IMR-90 (cell line): ENCODE measurements around the gene KLHL8. TPM values are rescaled to one million over a fixed set of nuclear protein-coding genes. Genes with fewer than 3 reads are reported as not detected.

ENCODE experiments used
- ATAC-seq: fragments of 200-7000 bp; cut with Tn5 transposase; 2 replicates; pipeline ENCODE4 v1.9.1; 2020; ENCODE audit warnings: low read depth, mild to moderate bottlenecking, moderate library complexity
- BruUV-seq: library from RNA; stranded (reverse); fragments of 400-500 nt; replicated peaks from 2 replicates; lab custom pipeline; 2021; lab: Mats Ljungman, UMichigan
- CTCF ChIA-PET: fragments of 300-600 bp; formaldehyde crosslinking; extraction: SDS; loops from one replicate; lab custom pipeline; 2021; ENCODE audit warnings: antibody characterized with exemption; lab: Yijun Ruan, JAX
- POLR2A ChIA-PET: fragments of 300-600 bp; sonication (Branson Sonifier 250); formaldehyde crosslinking; loops from one replicate; lab custom pipeline; 2022; ENCODE audit warnings: antibody characterized with exemption; ENCODE audit not compliant: unreplicated experiment; lab: Charles Lee
- DNase-seq: peaks from one replicate; pipeline ENCODE4 v3.0.0; 2013
- H2AFZ ChIP-seq: replicated peaks from 2 replicates; pipeline ENCODE3; 2013; ENCODE audit warnings: low read length, mild to moderate bottlenecking; ENCODE audit not compliant: poor library complexity
- H2AK5ac ChIP-seq: 2 replicates; pipeline ENCODE4 v1.6.1; 2013; ENCODE audit warnings: low read depth, low read length, inconsistent platforms
- H2AK9ac ChIP-seq: replicated peaks from 2 replicates; pipeline ENCODE3; 2013; ENCODE audit warnings: mild to moderate bottlenecking, low read depth, low read length, moderate library complexity; ENCODE audit not compliant: poor library complexity
- H2BK120ac ChIP-seq: 2 replicates; pipeline ENCODE4 v1.6.1; 2013; ENCODE audit warnings: low read depth, low read length, inconsistent platforms
- H2BK15ac ChIP-seq: 3 replicates; pipeline ENCODE4 v1.6.1; 2013; ENCODE audit warnings: low read depth, low read length, inconsistent platforms
- H2BK20ac ChIP-seq: 2 replicates; pipeline ENCODE4 v1.6.1; 2013; ENCODE audit warnings: low read depth, mild to moderate bottlenecking, inconsistent platforms, low read length, moderate library complexity
- H2BK5ac ChIP-seq: 2 replicates; pipeline ENCODE4 v1.6.1; 2013; ENCODE audit warnings: mild to moderate bottlenecking, low read depth, low read length, inconsistent platforms; ENCODE audit not compliant: poor library complexity, severe bottlenecking
- H3K14ac ChIP-seq: replicated peaks from 2 replicates; pipeline ENCODE4 v1.6.1; 2013; ENCODE audit warnings: low read depth, low read length, inconsistent platforms
- H3K18ac ChIP-seq: 2 replicates; pipeline ENCODE4 v1.6.1; 2013; ENCODE audit warnings: low read depth, low read length, control low read depth
- H3K23ac ChIP-seq: 2 replicates; pipeline ENCODE4 v1.6.1; 2013; ENCODE audit warnings: low read depth, low read length, inconsistent platforms
- H3K27ac ChIP-seq: 2 replicates; pipeline ENCODE4 v1.5.1; 2013; ENCODE audit warnings: mild to moderate bottlenecking, control low read depth, low read length; ENCODE audit not compliant: insufficient read depth
- H3K27me3 ChIP-seq: 2 replicates; pipeline ENCODE4 v1.6.1; 2013; ENCODE audit warnings: low read length; ENCODE audit not compliant: control insufficient read depth, insufficient read depth
- H3K36me3 ChIP-seq: 2 replicates; pipeline ENCODE4 v1.6.1; 2013; ENCODE audit warnings: low read length, mixed read lengths; ENCODE audit not compliant: control insufficient read depth, insufficient read depth
- H3K4ac ChIP-seq: 2 replicates; pipeline ENCODE4 v1.6.1; 2013; ENCODE audit warnings: low read depth, low read length, inconsistent platforms
- H3K4me1 ChIP-seq: 2 replicates; pipeline ENCODE4 v1.6.1; 2013; ENCODE audit warnings: low read length, mixed read lengths; ENCODE audit not compliant: control insufficient read depth, insufficient read depth
- H3K4me2 ChIP-seq: 2 replicates; pipeline ENCODE4 v1.6.1; 2013; ENCODE audit warnings: low read depth, mild to moderate bottlenecking, control low read depth, low read length, moderate library complexity
- H3K4me3 ChIP-seq: 2 replicates; pipeline ENCODE4 v1.5.1; 2013; ENCODE audit warnings: low read depth, mild to moderate bottlenecking, control low read depth, low read length, moderate library complexity; ENCODE audit not compliant: insufficient read depth
- H3K56ac ChIP-seq: 2 replicates; pipeline ENCODE4 v1.6.1; 2013; ENCODE audit warnings: low read length, inconsistent platforms; ENCODE audit not compliant: insufficient read depth; ENCODE audit errors: extremely low read depth
- H3K79me1 ChIP-seq, 2 experiments: 2 replicates each; pipeline ENCODE4 v1.6.1; 2013; ENCODE audit warnings: low read length in 2 of 2, inconsistent platforms in 1 of 2, low read depth in 1 of 2
- H3K9ac ChIP-seq: 2 replicates; pipeline ENCODE4 v1.6.1; 2013; ENCODE audit warnings: low read depth, low read length, control low read depth
- H3K9me1 ChIP-seq: 2 replicates; pipeline ENCODE4 v1.6.1; 2013; ENCODE audit warnings: low read length, inconsistent platforms; ENCODE audit not compliant: insufficient read depth
- H3K9me3 ChIP-seq: 2 replicates; pipeline ENCODE4 v1.6.1; 2013; ENCODE audit warnings: low read length; ENCODE audit not compliant: control insufficient read depth, insufficient read depth
- H4K20me1 ChIP-seq: 2 replicates; pipeline ENCODE4 v1.6.1; 2013; ENCODE audit warnings: low read length, inconsistent platforms; ENCODE audit not compliant: insufficient read depth
- H4K5ac ChIP-seq: 2 replicates; pipeline ENCODE4 v1.6.1; 2013; ENCODE audit warnings: mild to moderate bottlenecking, low read depth, low read length, control low read depth
- H4K8ac ChIP-seq, 2 experiments: 2 replicates each; pipeline ENCODE4 v1.6.1; 2013; ENCODE audit warnings: low read depth in 2 of 2, low read length in 2 of 2, control low read depth in 1 of 2, inconsistent platforms in 1 of 2
- H4K91ac ChIP-seq: 2 replicates; pipeline ENCODE4 v1.6.1; 2013; ENCODE audit warnings: low read depth, low read length, inconsistent platforms; ENCODE audit not compliant: insufficient read depth
- CEBPB ChIP-seq: IDR thresholded peaks from 2 replicates; pipeline ENCODE4 v1.6.1; 2012; ENCODE audit warnings: low read depth, low read length, improper control_type of control experiment
- FOS ChIP-seq: fragments of 150-350 bp; IDR thresholded peaks from 2 replicates; pipeline ENCODE4 v1.6.1; 2016; ENCODE audit warnings: low read depth, low read length
- MAFK ChIP-seq: IDR thresholded peaks from 2 replicates; pipeline ENCODE4 v1.6.1; 2012; ENCODE audit warnings: low read depth, low read length, improper control_type of control experiment
- MAZ ChIP-seq: IDR thresholded peaks from 2 replicates; pipeline ENCODE4 v1.6.1; 2012; ENCODE audit warnings: low read depth, mild to moderate bottlenecking, low read length, improper control_type of control experiment, moderate library complexity, borderline replicate concordance
- MXI1 ChIP-seq: IDR thresholded peaks from 2 replicates; pipeline ENCODE4 v1.6.1; 2012; ENCODE audit warnings: low read depth, mild to moderate bottlenecking, low read length, moderate library complexity, borderline replicate concordance
- NFE2L2 ChIP-seq: fragments of 150-350 bp; IDR thresholded peaks from 2 replicates; pipeline ENCODE4 v1.6.1; 2016; ENCODE audit warnings: low read depth, mild to moderate bottlenecking, low read length
- WGBS, 2 experiments: methylation state at CpG; one replicate each; pipeline versions ENCODE4 v1.1.5 to v1.1.7; 2013; ENCODE audit warnings: missing lambda C conversion rate in 2 of 2; ENCODE audit not compliant: insufficient read length in 1 of 2; ENCODE audit errors: extremely low coverage in 2 of 2; 5-methylcytosine and 5-hydroxymethylcytosine counted together
- dilution Hi-C: fragments of 300-500 bp; cut with HindIII; formaldehyde crosslinking; loops from one replicate; pipeline ENCODE4 v1.14.3; 2018; ENCODE audit warnings: low sequenced_read_pairs; ENCODE audit not compliant: unreplicated experiment
- in situ Hi-C: fragments of 300-500 bp; cut with MboI; formaldehyde crosslinking; loops from 3 replicates; pipeline ENCODE4 v1.14.3; 2019; ENCODE audit warnings: low sequenced_read_pairs, inconsistent platforms, mixed read lengths
- intact Hi-C: fragments of 100-400 bp; cut with micrococcal nuclease; formaldehyde crosslinking; loops from 2 replicates; pipeline ENCODE4 v1.10.0; 2022
- polyA plus RNA-seq, 3 experiments: library from polyadenylated mRNA; depleted of rRNA; stranded (reverse); fragments of >200 nt; gene quantifications; 2 replicates each; pipeline ENCODE4 v1.2.3, GENCODE V29; 2012; ENCODE audit warnings: low replicate concordance in 1 of 3
- total RNA-seq: library from RNA; depleted of rRNA; stranded (reverse); fragments of >200 nt; gene quantifications from 2 replicates; pipeline ENCODE4 v1.2.3, GENCODE V29; 2012
- TF ChIP-seq, protein P1 (sequence below): conservative IDR thresholded peaks from 2 replicates; pipeline ENCODE4 v1.5.1; 2012; ENCODE audit warnings: mild to moderate bottlenecking, low read depth, low read length, improper control_type of control experiment

Gene KLHL8
- total and polyA plus RNA-seq, 2 of the 4 experiments (the other 2 are of a cell fraction): 3.1 to 9.5 TPM

DNA sequence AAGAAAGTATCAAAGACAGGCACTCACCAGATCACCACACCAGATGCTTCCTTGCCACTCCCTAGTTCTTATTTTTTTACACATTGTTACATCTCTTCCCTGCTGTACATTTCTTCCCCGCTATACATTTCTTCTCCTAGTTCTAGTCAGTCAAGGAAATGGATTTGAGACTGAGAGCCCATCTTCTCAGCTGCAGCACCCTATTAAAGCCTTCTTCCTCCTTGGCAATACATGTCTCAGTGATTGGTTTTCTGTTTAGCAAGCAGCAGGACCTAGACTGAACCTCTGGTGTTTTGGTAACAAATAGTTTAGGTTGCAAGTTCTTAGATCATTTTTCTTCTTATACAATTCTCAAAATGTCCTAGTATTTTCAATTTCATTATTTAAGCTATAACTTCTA is 35.3 kb upstream of the KLHL8 start:
- Histone ChIP-seq H4K5ac (no peak overlapping the region), H3K36me3 (no peaks in the 10 kb centered on the region), H3K27ac (no peak overlapping the region), H3K14ac (no peak overlapping the region), H2BK120ac (no peak overlapping the region), H4K91ac (no peak overlapping the region), H3K79me1 (no peaks in the 10 kb centered on the region), H2BK20ac (no peak overlapping the region), H4K8ac (no peak overlapping the region), H3K56ac (no peak overlapping the region), H3K9me3 (no peaks in the 10 kb centered on the region), H3K4ac (no peak overlapping the region), H3K9me1 (no peaks in the 10 kb centered on the region), H3K27me3 (no peaks in the 10 kb centered on the region; the same call in 1 of the 2 replicates), H3K9ac (no peak overlapping the region), H2BK5ac (no peak overlapping the region), H2AK5ac (no peak overlapping the region), H3K18ac (no peak overlapping the region), H2BK15ac (no peak overlapping the region), H3K4me3 (no peak overlapping the region), H3K4me2 (no peak overlapping the region), H2AK9ac (no peak overlapping the region), H3K23ac (no peak overlapping the region), H2AFZ (no peak overlapping the region), H4K20me1 (no peaks in the 10 kb centered on the region), H3K4me1 (no peaks in the 10 kb centered on the region)
- POLR2A ChIA-PET: no interaction called here
- ATAC-seq (no peak), DNase-seq (no peak)
- BruUV-seq: no TSS peak
- in situ Hi-C loops (no loop called here), intact Hi-C loops (no loop called here), dilution Hi-C loops (no loop called here)
- TF ChIP-seq, protein P1, sequence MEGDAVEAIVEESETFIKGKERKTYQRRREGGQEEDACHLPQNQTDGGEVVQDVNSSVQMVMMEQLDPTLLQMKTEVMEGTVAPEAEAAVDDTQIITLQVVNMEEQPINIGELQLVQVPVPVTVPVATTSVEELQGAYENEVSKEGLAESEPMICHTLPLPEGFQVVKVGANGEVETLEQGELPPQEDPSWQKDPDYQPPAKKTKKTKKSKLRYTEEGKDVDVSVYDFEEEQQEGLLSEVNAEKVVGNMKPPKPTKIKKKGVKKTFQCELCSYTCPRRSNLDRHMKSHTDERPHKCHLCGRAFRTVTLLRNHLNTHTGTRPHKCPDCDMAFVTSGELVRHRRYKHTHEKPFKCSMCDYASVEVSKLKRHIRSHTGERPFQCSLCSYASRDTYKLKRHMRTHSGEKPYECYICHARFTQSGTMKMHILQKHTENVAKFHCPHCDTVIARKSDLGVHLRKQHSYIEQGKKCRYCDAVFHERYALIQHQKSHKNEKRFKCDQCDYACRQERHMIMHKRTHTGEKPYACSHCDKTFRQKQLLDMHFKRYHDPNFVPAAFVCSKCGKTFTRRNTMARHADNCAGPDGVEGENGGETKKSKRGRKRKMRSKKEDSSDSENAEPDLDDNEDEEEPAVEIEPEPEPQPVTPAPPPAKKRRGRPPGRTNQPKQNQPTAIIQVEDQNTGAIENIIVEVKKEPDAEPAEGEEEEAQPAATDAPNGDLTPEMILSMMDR: no peak
- TF ChIP-seq MXI1 (no peak), NFE2L2 (no peak), FOS (no peak), CEBPB (no peak), MAZ (no peak), MAFK (no peak)
- CTCF ChIA-PET: no interaction called here
- no CpG with 5 or more reads among the region's 1 CpG for WGBS, 2 experiments
